ENCODE data around the gene FN1. TPM values are rescaled to one million over a fixed set of nuclear protein-coding genes. Genes with fewer than 3 reads are reported as not detected.
A peak's percentile ranks its signal among the peaks of the same experiment; 100 is the strongest.

FN1 gene
- total RNA-seq, 1 donor from 2014 or later = 30,644 TPM

DNA sequence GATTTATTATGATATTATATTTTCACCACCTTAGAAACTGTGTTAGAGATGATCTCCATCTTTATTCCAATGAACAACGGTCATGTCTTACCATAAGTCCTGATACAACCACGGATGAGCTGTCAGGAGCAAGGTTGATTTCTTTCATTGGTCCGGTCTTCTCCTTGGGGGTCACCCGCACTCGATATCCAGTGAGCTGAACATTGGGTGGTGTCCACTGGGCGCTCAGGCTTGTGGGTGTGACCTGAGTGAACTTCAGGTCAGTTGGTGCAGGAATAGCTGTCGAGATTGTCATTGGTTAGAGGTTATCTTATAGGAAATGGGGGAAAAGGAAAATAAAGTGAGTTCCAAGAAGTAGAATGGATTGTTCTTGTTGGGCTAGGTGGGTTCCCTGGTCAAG lies 56.8 kb downstream of the FN1 start:
- no peak for TF ChIP-seq CTCF (IDR thresholded peaks at IDR 0.05)
- H3K4me3 Mint-ChIP-seq (ENCODE audit: unreplicated experiment) = peak overlapping the region; percentile 52
- H3K27me3 Mint-ChIP-seq (ENCODE audit: low read depth) = no peaks in the 10 kb centered on the region
- peaks cover 89% of the 10 kb centered on the region for H3K36me3 Mint-ChIP-seq (ENCODE audit: low read depth)
- no peaks in the 10 kb centered on the region for H3K9me3 Mint-ChIP-seq (ENCODE audit: low read depth)
- H3K27ac Mint-ChIP-seq (ENCODE audit: unreplicated experiment) = peak overlapping the region; percentile 96
- DNase-seq (ENCODE audit: low spot score) = no peak
- peaks cover 95% of the 10 kb centered on the region for H3K4me1 Mint-ChIP-seq (ENCODE audit: low read depth)

DNA sequence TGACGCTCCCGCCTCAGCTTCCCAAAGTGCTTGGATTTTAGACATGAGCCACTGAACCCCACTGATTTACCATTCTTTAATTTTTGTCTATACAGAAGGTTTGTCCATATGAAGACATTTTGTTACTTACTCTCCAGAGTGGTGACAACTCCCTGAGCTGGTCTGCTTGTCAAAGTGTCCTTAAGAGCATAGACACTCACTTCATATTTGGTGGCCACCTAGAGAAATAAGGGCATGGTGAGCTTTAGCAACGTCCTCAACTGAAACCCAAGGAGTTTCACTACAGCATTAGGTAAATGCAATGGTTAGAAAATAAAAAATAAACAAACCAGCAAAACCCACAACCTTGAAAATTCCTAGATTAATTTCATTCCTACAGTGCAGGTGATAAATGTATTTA lies 57.8 kb downstream of the FN1 start:
- Mint-ChIP-seq H3K36me3 (ENCODE audit: low read depth) (peaks cover 88% of the 10 kb centered on the region), H3K4me3 (ENCODE audit: unreplicated experiment) (no peak overlapping the region), H3K27ac (ENCODE audit: unreplicated experiment) (peak overlapping the region; percentile 96), H3K27me3 (ENCODE audit: low read depth) (no peaks in the 10 kb centered on the region), H3K4me1 (ENCODE audit: low read depth) (peaks cover 93% of the 10 kb centered on the region), H3K9me3 (ENCODE audit: low read depth) (no peaks in the 10 kb centered on the region)
- no peak for TF ChIP-seq CTCF (IDR thresholded peaks at IDR 0.05)
- DNase-seq (ENCODE audit: low spot score) = no peak

DNA sequence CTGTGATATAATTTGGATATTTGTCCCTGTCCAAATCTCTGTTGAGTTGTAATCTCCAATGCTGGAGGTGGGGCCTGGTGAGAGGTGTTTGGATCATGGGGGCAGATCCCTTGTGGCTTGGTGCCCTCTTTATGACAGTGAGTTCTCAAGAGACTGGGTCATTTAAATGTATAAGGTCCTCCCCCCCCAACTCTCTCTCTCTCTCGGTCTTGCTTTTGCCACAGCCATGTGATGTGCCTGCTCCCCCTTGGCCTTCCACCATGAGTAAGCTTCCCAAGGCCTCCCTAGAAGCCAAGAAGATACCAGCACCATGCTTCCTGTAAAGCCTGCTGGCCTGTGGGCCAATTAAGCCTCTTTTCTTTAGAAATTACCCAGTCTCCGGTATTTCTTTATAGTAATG lies 58.6 kb downstream of the FN1 start:
- Mint-ChIP-seq H3K27me3 (ENCODE audit: low read depth) (no peaks in the 10 kb centered on the region), H3K4me3 (ENCODE audit: unreplicated experiment) (no peak overlapping the region), H3K4me1 (ENCODE audit: low read depth) (peaks cover 87% of the 10 kb centered on the region), H3K27ac (ENCODE audit: unreplicated experiment) (peak overlapping the region; percentile 89), H3K9me3 (ENCODE audit: low read depth) (no peaks in the 10 kb centered on the region), H3K36me3 (ENCODE audit: low read depth) (peaks cover 84% of the 10 kb centered on the region)
- TF ChIP-seq CTCF (IDR thresholded peaks at IDR 0.05) = no peak
- DNase-seq (ENCODE audit: low spot score) = no peak

DNA sequence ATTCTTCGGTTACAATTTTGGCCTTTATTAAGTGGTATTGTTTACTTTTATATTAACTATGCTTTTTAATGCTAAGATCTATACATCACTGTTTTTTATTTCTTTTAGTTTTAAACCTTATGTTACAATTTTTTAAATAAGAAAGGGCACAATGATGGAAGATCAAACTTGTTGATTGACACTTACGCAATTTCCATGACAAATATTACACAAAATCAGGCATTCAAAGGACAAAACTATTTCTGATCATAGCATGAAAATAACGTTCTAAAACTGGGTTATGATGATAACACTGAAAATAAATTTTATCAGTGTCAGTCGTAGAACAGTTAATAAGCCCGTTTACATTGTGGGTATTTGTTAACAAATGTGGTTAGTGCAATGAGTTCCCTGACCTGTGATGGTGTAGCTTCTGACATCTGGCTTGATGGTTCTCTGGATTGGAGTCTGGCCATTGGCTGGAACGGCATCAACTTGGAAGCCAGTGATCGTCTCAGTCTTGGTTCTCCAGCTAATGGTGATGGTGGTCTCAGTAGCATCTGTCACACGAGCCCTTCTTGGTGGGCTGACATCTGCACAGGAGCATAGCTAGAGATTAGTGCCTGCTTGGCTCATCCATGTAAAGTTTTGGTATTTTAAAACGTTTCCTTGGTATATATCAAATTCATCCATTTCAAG lies 59.6 kb downstream of the FN1 start:
- H3K4me1 Mint-ChIP-seq (ENCODE audit: low read depth) = peaks cover 84% of the 10 kb centered on the region
- peaks cover 82% of the 10 kb centered on the region for H3K36me3 Mint-ChIP-seq (ENCODE audit: low read depth)
- H3K27ac Mint-ChIP-seq (ENCODE audit: unreplicated experiment) = peak overlapping the region; percentile 88

GRCh38 chr2:215375467-215375830 lies 60.4 kb downstream of the FN1 start:
- peaks cover 85% of the 10 kb centered on the region for H3K36me3 Mint-ChIP-seq (ENCODE audit: low read depth)
- H3K9me3 Mint-ChIP-seq (ENCODE audit: low read depth) = no peaks in the 10 kb centered on the region
- H3K4me3 Mint-ChIP-seq (ENCODE audit: unreplicated experiment) = peak overlapping the region; percentile 2
- peak overlapping the region; percentile 88 for H3K27ac Mint-ChIP-seq (ENCODE audit: unreplicated experiment)
- no peaks in the 10 kb centered on the region for H3K27me3 Mint-ChIP-seq (ENCODE audit: low read depth)
- no peak for TF ChIP-seq CTCF (IDR thresholded peaks at IDR 0.05)
- H3K4me1 Mint-ChIP-seq (ENCODE audit: low read depth) = peaks cover 84% of the 10 kb centered on the region
- DNase-seq (ENCODE audit: low spot score) = no peak

More for the DNA sequence above, 59.6 kb downstream of the FN1 start:
- H3K4me3 Mint-ChIP-seq (ENCODE audit: unreplicated experiment) = peak overlapping the region; percentile 1
- no peak for DNase-seq (ENCODE audit: low spot score)
- no peaks in the 10 kb centered on the region for H3K27me3 Mint-ChIP-seq (ENCODE audit: low read depth)
- no peaks in the 10 kb centered on the region for H3K9me3 Mint-ChIP-seq (ENCODE audit: low read depth)
- TF ChIP-seq CTCF (IDR thresholded peaks at IDR 0.05) = no peak

Data from chondrocyte (in vitro differentiated cells).